H1 (cell line): Measurements from ENCODE around the gene RPGRIP1. TPM values are rescaled to one million over a fixed set of nuclear protein-coding genes. Genes with fewer than 3 reads are reported as not detected.

ENCODE experiments used
- CTCF ChIA-PET: fragments of 300-600 bp; sonication (Branson Sonifier 250); formaldehyde crosslinking; loops from one replicate; lab custom pipeline; 2021; ENCODE audit not compliant: partially characterized antibody; lab: Charles Lee
- POLR2A ChIA-PET: fragments of 300-600 bp; sonication (Branson Sonifier 250); formaldehyde crosslinking; loops from one replicate; lab custom pipeline; 2021; ENCODE audit warnings: inconsistent platforms; ENCODE audit not compliant: partially characterized antibody; lab: Charles Lee
- DNase-seq, 2 experiments: peaks; one replicate each; pipeline versions ENCODE4 v3.0.0 to v3.0.0-alpha.2; 2010 to 2022; ENCODE audit warnings: low spot score in 2 of 2, low read depth in 1 of 2, mixed read lengths in 1 of 2
- FAIRE-seq: peaks from 2 replicates; lab custom pipeline; 2011; peaks lifted over from hg19 to GRCh38; lab: Jason Lieb, UNC
- H2AFZ ChIP-seq: 2 replicates; pipeline ENCODE4 v1.8.1; 2012; ENCODE audit warnings: low read length, inconsistent platforms
- H2AK5ac ChIP-seq: 2 replicates; pipeline ENCODE4 v1.6.1; 2013; ENCODE audit warnings: low read depth, low read length
- H2BK120ac ChIP-seq: replicated peaks from 2 replicates; pipeline ENCODE3; 2013; ENCODE audit warnings: low read depth, low read length, inconsistent platforms
- H2BK12ac ChIP-seq: 2 replicates; pipeline ENCODE4 v1.6.1; 2013; ENCODE audit warnings: low read depth, low read length
- H2BK15ac ChIP-seq: 2 replicates; pipeline ENCODE4 v1.6.1; 2013; ENCODE audit warnings: low read length
- H2BK20ac ChIP-seq: 2 replicates; pipeline ENCODE4 v1.6.1; 2013; ENCODE audit warnings: low read length
- H2BK5ac ChIP-seq: 2 replicates; pipeline ENCODE4 v1.6.1; 2013; ENCODE audit warnings: low read depth, low read length
- H3K14ac ChIP-seq: 2 replicates; pipeline ENCODE4 v1.6.1; 2013; ENCODE audit warnings: inconsistent platforms; ENCODE audit not compliant: insufficient read length
- H3K18ac ChIP-seq: 2 replicates; pipeline ENCODE4 v1.6.1; 2013; ENCODE audit warnings: low read length; ENCODE audit errors: extremely low read depth
- H3K23ac ChIP-seq: 2 replicates; pipeline ENCODE4 v1.6.1; 2013; ENCODE audit warnings: inconsistent platforms; ENCODE audit not compliant: insufficient read length
- H3K23me2 ChIP-seq: 2 replicates; pipeline ENCODE4 v1.6.1; 2013; ENCODE audit warnings: low read depth, low read length
- H3K27ac ChIP-seq: 2 replicates; pipeline ENCODE4 v1.6.1; 2011; ENCODE audit warnings: low read depth, low read length, inconsistent platforms
- H3K27me3 ChIP-seq, 4 experiments: replicated peaks in 1 of 4; 1 replicate in 1 of 4; 2 replicates in 3 of 4; pipeline versions ENCODE4 v1.6.1 to v1.8.1; 2011 to 2013; ENCODE audit warnings: low read length in 3 of 4, mild to moderate bottlenecking in 3 of 4, inconsistent platforms in 2 of 4, mixed read lengths in 2 of 4, moderate library complexity in 1 of 4; ENCODE audit not compliant: control insufficient read depth in 3 of 4, insufficient read depth in 3 of 4; ENCODE audit errors: extremely low read depth in 1 of 4
- H3K36me3 ChIP-seq, 4 experiments: 2 replicates each; pipeline versions ENCODE4 v1.6.1 to v1.8.1; 2011 to 2013; ENCODE audit warnings: mild to moderate bottlenecking in 4 of 4, low read length in 3 of 4, moderate library complexity in 2 of 4, control low read depth in 1 of 4, inconsistent platforms in 1 of 4; ENCODE audit not compliant: insufficient read depth in 4 of 4, control insufficient read depth in 2 of 4
- H3K4ac ChIP-seq: replicated peaks from 2 replicates; pipeline ENCODE3; 2013; ENCODE audit warnings: low read length, low read depth, mixed read lengths, inconsistent platforms; ENCODE audit not compliant: insufficient read length
- H3K4me1 ChIP-seq, 4 experiments: replicated peaks in 1 of 4; 1 replicate in 1 of 4; 2 replicates in 3 of 4; pipeline versions ENCODE4 v1.6.1 to v1.8.1; 2011 to 2013; ENCODE audit warnings: low read length in 3 of 4, inconsistent platforms in 2 of 4, mixed read lengths in 1 of 4; ENCODE audit not compliant: insufficient read depth in 4 of 4, control insufficient read depth in 3 of 4
- H3K4me2 ChIP-seq, 2 experiments: 2 replicates each; pipeline versions ENCODE4 v1.6.1 to v1.8.1; 2011 to 2013; ENCODE audit warnings: low read depth in 2 of 2, low read length in 2 of 2, control low read depth in 1 of 2, inconsistent platforms in 1 of 2, mild to moderate bottlenecking in 1 of 2; ENCODE audit not compliant: insufficient read depth in 1 of 2
- H3K4me3 ChIP-seq, 4 experiments: fragments of 200-600, 300-600 bp in 1 of 4; sonication (generic), shearing (Covaris generic), sonication (Bioruptor Twin) in 1 of 4; 2 replicates each; pipeline versions ENCODE4 v1.5.1 to v1.8.1; 2011 to 2016; ENCODE audit warnings: low read length in 4 of 4, low read depth in 3 of 4, control low read depth in 2 of 4, inconsistent platforms in 2 of 4, mild to moderate bottlenecking in 2 of 4, mixed read lengths in 1 of 4, moderate library complexity in 1 of 4; ENCODE audit not compliant: insufficient read depth in 2 of 4; ENCODE audit errors: extremely low read depth in 1 of 4
- H3K56ac ChIP-seq: replicated peaks from 2 replicates; pipeline ENCODE3; 2013; ENCODE audit warnings: low read depth, mild to moderate bottlenecking, mixed read lengths, low read length, inconsistent platforms; ENCODE audit not compliant: insufficient read length
- H3K79me1 ChIP-seq: 2 replicates; pipeline ENCODE4 v1.6.1; 2013; ENCODE audit warnings: low read depth, low read length, control low read depth
- H3K79me2 ChIP-seq, 2 experiments: 2 replicates each; pipeline versions ENCODE4 v1.6.1 to v1.8.1; 2012 to 2013; ENCODE audit warnings: low read length in 2 of 2, mild to moderate bottlenecking in 2 of 2, inconsistent platforms in 1 of 2; ENCODE audit not compliant: insufficient read depth in 2 of 2, control insufficient read depth in 1 of 2
- H3K9ac ChIP-seq, 4 experiments: replicated peaks in 1 of 4; 1 replicate in 1 of 4; 2 replicates in 3 of 4; pipeline versions ENCODE4 v1.6.1 to v1.8.1; 2011 to 2013; ENCODE audit warnings: low read depth in 3 of 4, low read length in 3 of 4, control low read depth in 2 of 4, mild to moderate bottlenecking in 2 of 4, moderate library complexity in 2 of 4, inconsistent platforms in 1 of 4; ENCODE audit errors: extremely low read depth in 1 of 4
- H3K9me3 ChIP-seq, 2 experiments: 2 replicates each; pipeline versions ENCODE4 v1.6.1 to v1.8.1; 2012 to 2013; ENCODE audit warnings: mild to moderate bottlenecking in 2 of 2, moderate library complexity in 2 of 2, control low read depth in 1 of 2, inconsistent platforms in 1 of 2, low read depth in 1 of 2, low read length in 1 of 2, mixed read lengths in 1 of 2; ENCODE audit not compliant: insufficient read depth in 2 of 2
- H4K20me1 ChIP-seq, 2 experiments: replicated peaks in 1 of 2; 2 replicates each; pipeline versions ENCODE3 to v1.8.1; 2011 to 2013; ENCODE audit warnings: inconsistent platforms in 2 of 2, low read length in 2 of 2, mild to moderate bottlenecking in 1 of 2; ENCODE audit not compliant: insufficient read depth in 2 of 2, control insufficient read depth in 1 of 2
- H4K5ac ChIP-seq: 2 replicates; pipeline ENCODE4 v1.6.1; 2013; ENCODE audit warnings: low read length, low read depth, mixed read lengths, inconsistent platforms; ENCODE audit not compliant: insufficient read length
- H4K8ac ChIP-seq: 2 replicates; pipeline ENCODE4 v1.8.0; 2013; ENCODE audit warnings: mild to moderate bottlenecking, moderate library complexity, low read length, inconsistent platforms; ENCODE audit not compliant: insufficient read depth; ENCODE audit errors: extremely low read depth
- H4K91ac ChIP-seq: replicated peaks from 2 replicates; pipeline ENCODE3; 2013; ENCODE audit warnings: low read length, mixed read lengths, inconsistent platforms; ENCODE audit not compliant: insufficient read length
- BACH1 ChIP-seq: IDR thresholded peaks from 2 replicates; pipeline ENCODE4 v1.6.1; 2012; ENCODE audit warnings: low read length, improper control_type of control experiment
- EP300 ChIP-seq, 2 experiments: IDR thresholded peaks; 1 replicate in 1 of 2; 2 replicates in 1 of 2; pipeline ENCODE4 v1.6.1; 2011 to 2012; ENCODE audit warnings: low read depth in 2 of 2, low read length in 2 of 2, mild to moderate bottlenecking in 2 of 2, borderline replicate concordance in 1 of 2, inconsistent platforms in 1 of 2, moderate library complexity in 1 of 2
- POLR2A ChIP-seq, 2 experiments: IDR thresholded peaks; 1 replicate in 1 of 2; 2 replicates in 1 of 2; pipeline ENCODE4 v1.6.1; 2011; ENCODE audit warnings: low read depth in 2 of 2, low read length in 2 of 2, mild to moderate bottlenecking in 2 of 2; ENCODE audit errors: control extremely low read depth in 1 of 2
- POLR2AphosphoS5 ChIP-seq: IDR thresholded peaks from 2 replicates; pipeline ENCODE4 v1.6.1; 2011; ENCODE audit warnings: low read depth, low read length
- WGBS, 2 experiments: shearing (Covaris generic) in 1 of 2; methylation state at CpG; one replicate each; pipeline versions ENCODE4 v1.1.6 to v1.1.7; 2013 to 2015; ENCODE audit warnings: low lambda C conversion rate in 2 of 2, mixed read lengths in 2 of 2, inconsistent platforms in 1 of 2, low coverage in 1 of 2, missing lambda C conversion rate in 1 of 2; ENCODE audit not compliant: insufficient replicate concordance in 2 of 2, insufficient coverage in 1 of 2, insufficient read length in 1 of 2; ENCODE audit errors: extremely low coverage in 1 of 2, missing lambda C conversion rate in 1 of 2; 5-methylcytosine and 5-hydroxymethylcytosine counted together
- polyA plus RNA-seq, 7 experiments: library from polyadenylated mRNA; depleted of rRNA in 3 of 7; stranded (reverse) in 5 of 7; unstranded in 2 of 7; fragments of >200 nt in 5 of 7; fragments of 200-250 nt in 2 of 7; gene quantifications; 1 replicate in 5 of 7; 2 replicates in 1 of 7; 4 replicates in 1 of 7; pipeline versions ENCODE4 v1.2.1 to v1.2.3, GENCODE V29; 2011 to 2013; ENCODE audit warnings: missing spikeins in 2 of 7, mixed read lengths in 2 of 7
- total RNA-seq: library from RNA; stranded (reverse); fragmentation: NEBNext Ultra II Directional; extraction: Animal tissue kit (Norgen Biotek cat#: 25700); gene quantifications from 2 replicates; pipeline ENCODE4 v1.2.1, GENCODE V29; 2021

Gene RPGRIP1
- total and polyA plus RNA-seq, 2 of the 8 experiments (the other 6 are each of a cell fraction or from before 2014, with no cell fraction given) = 0.36 to 0.65 TPM

DNA sequence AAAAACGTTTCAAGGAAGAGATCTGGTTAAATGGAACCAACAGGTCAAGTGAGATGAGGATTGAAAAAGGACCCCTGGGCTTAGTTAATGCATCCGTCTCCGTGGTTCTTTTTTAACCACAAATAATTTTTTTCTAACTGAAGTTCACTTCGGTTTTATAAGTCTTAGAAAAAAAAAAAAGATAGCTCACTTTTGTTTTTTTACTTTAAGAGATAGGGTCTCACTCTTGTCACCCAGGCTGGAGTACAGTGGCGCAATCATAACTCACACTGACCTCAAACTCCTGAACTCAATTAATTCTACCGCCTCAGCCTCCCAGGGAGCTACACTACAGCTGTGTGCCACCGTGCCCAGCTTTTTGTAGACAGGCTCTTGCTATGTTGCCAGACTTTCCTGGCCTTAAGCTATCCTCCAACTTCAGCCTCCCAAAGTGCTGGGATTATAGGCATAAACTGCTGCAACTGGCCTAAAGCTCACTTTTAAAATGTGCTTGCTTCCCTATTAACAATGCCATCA is 22.4 kb upstream of the RPGRIP1 start:
- H2BK20ac ChIP-seq = no peak overlapping the region
- TF ChIP-seq EP300 (IDR thresholded peaks at IDR 0.05; ENCODE audit: borderline replicate concordance in 1 of 2, low read depth in 2 of 2, low read length in 2 of 2) (no peak), POLR2AphosphoS5 (peak; percentile 89), POLR2A (IDR thresholded peaks at IDR 0.05; ENCODE audit: control extremely low read depth in 1 of 2, low read depth in 2 of 2, low read length in 2 of 2) (peak; percentile 46 to 70), BACH1 (no peak)
- TF ChIP-seq, all 59 proteins: peak for 2
- Histone ChIP-seq H2BK5ac (no peak overlapping the region), H2AK5ac (no peak overlapping the region), H3K23me2 (no peaks in the 10 kb centered on the region), H3K27ac (no peak overlapping the region), H3K56ac (no peak overlapping the region), H4K5ac (no peak overlapping the region), H3K14ac (no peak overlapping the region), H3K4me3 (no peak overlapping the region), H3K18ac (no peak overlapping the region), H3K36me3 (peaks cover 10 to 93% (median 47%) of the 10 kb centered on the region in 4 experiments), H2BK15ac (no peak overlapping the region), H3K23ac (no peak overlapping the region), H2AFZ (no peak overlapping the region), H3K4ac (no peak overlapping the region), H4K91ac (no peak overlapping the region), H4K8ac (no peak overlapping the region), H3K4me2 (peak overlapping the region; percentile 15 to 52; a peak in 3 of 4 replicates), H2BK12ac (no peak overlapping the region), H3K9ac (peak overlapping the region in 1 of 4 experiments; percentile 54; a peak in 2 of 7 replicates), H2BK120ac (no peak overlapping the region), H3K79me2 (peaks cover 66 to 99% of the 10 kb centered on the region in 2 experiments), H3K4me1 (peaks cover 2 to 4% (median 2%) of the 10 kb centered on the region in 4 experiments; a peak in 5 of 7 replicates), H4K20me1 (peaks cover 33 to 68% of the 10 kb centered on the region in 2 experiments), H3K9me3 (no peaks in the 10 kb centered on the region), H3K79me1 (no peaks in the 10 kb centered on the region; the same call in 1 of the 2 replicates), H3K27me3 (no peaks in the 10 kb centered on the region)
- FAIRE-seq (no peak), DNase-seq (no peak)
- ChIA-PET POLR2A (interaction anchor here (0.7 to 24.2 kb wide), 14 partner anchors 3 to 109 kb away, joined by 3 to 836 read pairs (median 3); no protein-coding TSS in a partner anchor), CTCF (interaction anchor here (0.6 to 1.5 kb wide), 3 partner anchors 7 to 209 kb away, joined by 3 to 4 read pairs (median 4); no protein-coding TSS in a partner anchor)
- 77% methylated on average over 7 of the region's 7 CpGs; no CpG with 5 or more reads in 1 of the 2 experiments for WGBS, 2 experiments
